Measurements from ENCODE around the gene GRAMD1B. TPM values are rescaled to one million over a fixed set of nuclear protein-coding genes. Genes with fewer than 3 reads are reported as not detected.
"Not testable (repeated sequence)": the region's sequence is repeated elsewhere in the genome, so short reads cannot be mapped to it uniquely, and the experiment has no call there.

The GRAMD1B gene
- total and polyA plus RNA-seq, 5 donors: 2.0 to 4.1 (median 2.6) TPM

GRCh38 chr11:123466172-123466571, 36.1 kb downstream of the GRAMD1B start:
- H3K27me3 ChIP-seq (ENCODE audit: control insufficient read depth, insufficient read depth); intact Hi-C loops (cut with DNase I); DNase-seq; ATAC-seq; H3K4me1 ChIP-seq (ENCODE audit: control insufficient read depth, insufficient read depth, low read length); H3K4me3 ChIP-seq (ENCODE audit: low read length); H3K9me3 ChIP-seq (ENCODE audit: control insufficient read depth, low read length): not testable (repeated sequence)
- 76% methylated on average over 1 of the region's 1 CpG for WGBS
- H3K27ac ChIP-seq (ENCODE audit: low read length): peak overlapping the region; percentile 26

GRCh38 chr11:123469089-123469488, 39.0 kb downstream of the GRAMD1B start:
- WGBS: 35% methylated on average over 7 of the region's 7 CpGs
- DNase-seq (no peak), ATAC-seq (peak; percentile 76 to 87)
- Histone ChIP-seq H3K27me3 (ENCODE audit: control insufficient read depth, insufficient read depth) (no peaks in the 10 kb centered on the region), H3K4me1 (ENCODE audit: control insufficient read depth, insufficient read depth, low read length) (peaks cover 3% of the 10 kb centered on the region), H3K27ac (ENCODE audit: low read length) (no peak overlapping the region), H3K9me3 (ENCODE audit: control insufficient read depth, low read length) (no peaks in the 10 kb centered on the region), H3K4me3 (ENCODE audit: low read length) (no peak overlapping the region)
- intact Hi-C loops (cut with DNase I): no loop called here

GRCh38 chr11:123469586-123469985, 39.5 kb downstream of the GRAMD1B start:
- H3K4me3 ChIP-seq (ENCODE audit: low read length): no peak overlapping the region
- intact Hi-C loops (cut with DNase I): no loop called here
- ATAC-seq (no peak), DNase-seq (no peak)
- WGBS: 77% methylated on average over 1 of the region's 1 CpG
- H3K9me3 ChIP-seq (ENCODE audit: control insufficient read depth, low read length): no peaks in the 10 kb centered on the region
- peaks cover 3% of the 10 kb centered on the region for H3K4me1 ChIP-seq (ENCODE audit: control insufficient read depth, insufficient read depth, low read length)
- no peak overlapping the region for H3K27ac ChIP-seq (ENCODE audit: low read length)
- no peaks in the 10 kb centered on the region for H3K27me3 ChIP-seq (ENCODE audit: control insufficient read depth, insufficient read depth)

- Histone ChIP-seq H3K9me3 (ENCODE audit: control insufficient read depth, low read length) (no peaks in the 10 kb centered on the region), H3K4me3 (ENCODE audit: low read length) (no peak overlapping the region), H3K27ac (ENCODE audit: low read length) (no peak overlapping the region), H3K27me3 (ENCODE audit: control insufficient read depth, insufficient read depth) (no peaks in the 10 kb centered on the region), H3K4me1 (ENCODE audit: control insufficient read depth, insufficient read depth, low read length) (peaks cover 3% of the 10 kb centered on the region)
- no peak for DNase-seq
- ATAC-seq: no peak
- intact Hi-C loops (cut with DNase I): loop anchor here in 3 of 4 donors (10.0 kb wide), 3 partner anchors 56 to 366 kb away; no protein-coding TSS in a partner anchor
- 80% methylated on average over 4 of the region's 4 CpGs for WGBS
These were observed 40.8 kb downstream of the GRAMD1B start for GRCh38 chr11:123470842-123471241.

- intact Hi-C loops (cut with DNase I): loop anchor here in 3 of 4 donors (10.0 kb wide), 3 partner anchors 58 to 368 kb away; no protein-coding TSS in a partner anchor
- Histone ChIP-seq H3K27ac (ENCODE audit: low read length) (no peak overlapping the region), H3K4me3 (ENCODE audit: low read length) (no peak overlapping the region), H3K9me3 (ENCODE audit: control insufficient read depth, low read length) (no peaks in the 10 kb centered on the region), H3K4me1 (ENCODE audit: control insufficient read depth, insufficient read depth, low read length) (peaks cover 3% of the 10 kb centered on the region), H3K27me3 (ENCODE audit: control insufficient read depth, insufficient read depth) (no peaks in the 10 kb centered on the region)
- ATAC-seq: no peak
- 87% methylated on average over 8 of the region's 8 CpGs for WGBS
- DNase-seq: no peak
These were observed 42.3 kb downstream of the GRAMD1B start for GRCh38 chr11:123472236-123472935.

GRCh38 chr11:123473941-123474677, 44.0 kb downstream of the GRAMD1B start:
- H3K4me3 ChIP-seq (ENCODE audit: low read length): no peak overlapping the region
- peak in 1 of 2 donors; percentile 84 for ATAC-seq
- intact Hi-C loops (cut with DNase I): loop anchor here in 3 of 4 donors (10.0 kb wide), 3 partner anchors 59 to 369 kb away; no protein-coding TSS in a partner anchor
- H3K27me3 ChIP-seq (ENCODE audit: control insufficient read depth, insufficient read depth): no peaks in the 10 kb centered on the region
- H3K4me1 ChIP-seq (ENCODE audit: control insufficient read depth, insufficient read depth, low read length): peaks cover 2% of the 10 kb centered on the region
- H3K9me3 ChIP-seq (ENCODE audit: control insufficient read depth, low read length): no peaks in the 10 kb centered on the region
- no peak overlapping the region for H3K27ac ChIP-seq (ENCODE audit: low read length)
- no peak for DNase-seq
- 49% methylated on average over 3 of the region's 3 CpGs for WGBS

- 63% methylated on average over 8 of the region's 8 CpGs for WGBS
- H3K27ac ChIP-seq (ENCODE audit: low read length): no peak overlapping the region
- peak in 1 of 2 donors; percentile 33 for ATAC-seq
These were observed 44.9 kb downstream of the GRAMD1B start for GRCh38 chr11:123474994-123475393.

GRCh38 chr11:123475469-123475868, 45.4 kb downstream of the GRAMD1B start:
- intact Hi-C loops (cut with DNase I): loop anchor here (5.0 to 10.0 kb wide), 5 partner anchors 61 to 371 kb away; no protein-coding TSS in a partner anchor
- Histone ChIP-seq H3K27ac (ENCODE audit: low read length) (no peak overlapping the region), H3K4me1 (ENCODE audit: control insufficient read depth, insufficient read depth, low read length) (no peaks in the 10 kb centered on the region), H3K27me3 (ENCODE audit: control insufficient read depth, insufficient read depth) (no peaks in the 10 kb centered on the region), H3K9me3 (ENCODE audit: control insufficient read depth, low read length) (no peaks in the 10 kb centered on the region), H3K4me3 (ENCODE audit: low read length) (no peak overlapping the region)
- DNase-seq: no peak
- ATAC-seq: no peak
- WGBS: 79% methylated on average over 3 of the region's 3 CpGs

More at GRCh38 chr11:123474994-123475393, 44.9 kb downstream of the GRAMD1B start:
- intact Hi-C loops (cut with DNase I): loop anchor here (5.0 to 10.0 kb wide), 5 partner anchors 60 to 370 kb away; no protein-coding TSS in a partner anchor
- Histone ChIP-seq H3K4me1 (ENCODE audit: control insufficient read depth, insufficient read depth, low read length) (no peaks in the 10 kb centered on the region), H3K4me3 (ENCODE audit: low read length) (no peak overlapping the region), H3K9me3 (ENCODE audit: control insufficient read depth, low read length) (no peaks in the 10 kb centered on the region), H3K27me3 (ENCODE audit: control insufficient read depth, insufficient read depth) (no peaks in the 10 kb centered on the region)
- DNase-seq: no peak

- H3K4me1 ChIP-seq (ENCODE audit: control insufficient read depth, insufficient read depth, low read length): no peaks in the 10 kb centered on the region
- no peak for ATAC-seq
- no peak for DNase-seq
- WGBS: 75% methylated on average over 9 of the region's 9 CpGs
- no peak overlapping the region for H3K4me3 ChIP-seq (ENCODE audit: low read length)
- intact Hi-C loops (cut with DNase I): loop anchor here (5.0 to 10.0 kb wide), 5 partner anchors 63 to 373 kb away; no protein-coding TSS in a partner anchor
- H3K27ac ChIP-seq (ENCODE audit: low read length): no peak overlapping the region
- no peaks in the 10 kb centered on the region for H3K27me3 ChIP-seq (ENCODE audit: control insufficient read depth, insufficient read depth)
- no peaks in the 10 kb centered on the region for H3K9me3 ChIP-seq (ENCODE audit: control insufficient read depth, low read length)
These were observed 47.3 kb downstream of the GRAMD1B start for GRCh38 chr11:123477205-123477907.

- H3K27me3 ChIP-seq (ENCODE audit: control insufficient read depth, insufficient read depth): no peaks in the 10 kb centered on the region
- 20% methylated on average over 5 of the region's 5 CpGs for WGBS
- ATAC-seq (peak; percentile 66 to 71), DNase-seq (peak; percentile 60 to 77 (median 77))
- H3K4me3 ChIP-seq (ENCODE audit: low read length): no peak overlapping the region
- intact Hi-C loops (cut with DNase I): loop anchor here (2.0 to 10.0 kb wide), 6 partner anchors 64 to 374 kb away; no protein-coding TSS in a partner anchor
- H3K9me3 ChIP-seq (ENCODE audit: control insufficient read depth, low read length): no peaks in the 10 kb centered on the region
- H3K4me1 ChIP-seq (ENCODE audit: control insufficient read depth, insufficient read depth, low read length): no peaks in the 10 kb centered on the region
- no peak overlapping the region for H3K27ac ChIP-seq (ENCODE audit: low read length)
These were observed 48.4 kb downstream of the GRAMD1B start for GRCh38 chr11:123478352-123478987.

All from right cardiac atrium (tissue), 5 donors.